K562 (cell line): Measurements from ENCODE around the gene DXO. TPM values are rescaled to one million over a fixed set of nuclear protein-coding genes. Genes with fewer than 3 reads are reported as not detected.

ENCODE experiments used
- ATAC-seq: fragments of 200-7000 bp; cut with Tn5 transposase; 3 replicates; pipeline ENCODE4 v1.9.1; 2020; ENCODE audit warnings: moderate library complexity
- BruUV-seq: library from RNA; stranded (reverse); fragments of 400-500 nt; replicated peaks from 2 replicates; lab custom pipeline; 2021; lab: Mats Ljungman, UMichigan
- CTCF ChIA-PET: fragments of 300-600 bp; formaldehyde crosslinking; extraction: SDS; loops from one replicate; lab custom pipeline; 2021; ENCODE audit warnings: low intra/inter-chr PET ratio; lab: Yijun Ruan, JAX
- POLR2A ChIA-PET: fragments of 300-600, 350-650 bp; sonication (Branson Sonifier 250); formaldehyde crosslinking; extraction: SDS; loops from one replicate; lab custom pipeline; 2021; ENCODE audit warnings: antibody characterized with exemption, inconsistent platforms; lab: Yijun Ruan, JAX
- DNase-seq, 4 experiments: peaks; one replicate each; pipeline versions ENCODE4 v3.0.0 to v3.0.0-alpha.2; 2011 to 2018; ENCODE audit warnings: low spot score in 3 of 4, mixed read lengths in 3 of 4; ENCODE audit errors: extremely low read depth in 1 of 4
- FAIRE-seq: peaks from 2 replicates; lab custom pipeline; 2011; peaks lifted over from hg19 to GRCh38; lab: Jason Lieb, UNC
- H2AFZ ChIP-seq: 2 replicates; pipeline ENCODE4 v1.6.0; 2011; ENCODE audit warnings: low read depth, low read length, control low read depth, inconsistent platforms
- H3K27ac ChIP-seq: fragments of 200-600 bp; 3 replicates; pipeline ENCODE4 v1.8.0; 2011; ENCODE audit warnings: low read depth, mild to moderate bottlenecking, control low read depth, inconsistent platforms, low read length, moderate library complexity, mixed read lengths; ENCODE audit errors: extremely low read depth
- H3K27me3 ChIP-seq, 2 experiments: fragments of 300-600 bp in 1 of 2; 2 replicates in 1 of 2; 3 replicates in 1 of 2; pipeline versions ENCODE4 v1.6.0 to v1.8.0; 2011; ENCODE audit warnings: inconsistent platforms in 2 of 2, low read length in 2 of 2, mild to moderate bottlenecking in 1 of 2, mixed read lengths in 1 of 2, moderate library complexity in 1 of 2; ENCODE audit not compliant: control insufficient read depth in 2 of 2, insufficient read depth in 2 of 2
- H3K36me3 ChIP-seq: fragments of 300-600 bp; 3 replicates; pipeline ENCODE4 v1.8.0; 2011; ENCODE audit warnings: mild to moderate bottlenecking, low read length, inconsistent platforms; ENCODE audit not compliant: control insufficient read depth, insufficient read depth
- H3K4me1 ChIP-seq, 2 experiments: fragments of 200-600 bp in 1 of 2; replicated peaks in 1 of 2; 2 replicates in 1 of 2; 3 replicates in 1 of 2; pipeline versions ENCODE4 v1.5.1 to v1.8.0; 2011; ENCODE audit warnings: inconsistent platforms in 2 of 2, low read length in 2 of 2, mild to moderate bottlenecking in 1 of 2, mixed read lengths in 1 of 2, moderate library complexity in 1 of 2; ENCODE audit not compliant: control insufficient read depth in 2 of 2, insufficient read depth in 2 of 2
- H3K4me2 ChIP-seq: 2 replicates; pipeline ENCODE4 v1.6.1; 2011; ENCODE audit warnings: low read length, control low read depth, inconsistent platforms, mixed read lengths; ENCODE audit not compliant: insufficient read depth
- H3K4me3 ChIP-seq: fragments of 200-600 bp; sonication (generic), shearing (Covaris generic); 2 replicates; pipeline ENCODE4 v1.5.1; 2016; ENCODE audit warnings: control low read depth, inconsistent platforms
- H3K79me2 ChIP-seq: fragments of 200-600 bp; 3 replicates; pipeline ENCODE4 v1.8.0; 2011; ENCODE audit warnings: low read length, inconsistent platforms; ENCODE audit not compliant: control insufficient read depth, insufficient read depth
- H3K9ac ChIP-seq, 2 experiments: 2 replicates each; pipeline versions ENCODE4 v1.6.0 to v1.6.1; 2011; ENCODE audit warnings: low read depth in 2 of 2, low read length in 2 of 2, control low read depth in 1 of 2, inconsistent platforms in 1 of 2, mild to moderate bottlenecking in 1 of 2, mixed read lengths in 1 of 2; ENCODE audit not compliant: insufficient read depth in 1 of 2
- H3K9me1 ChIP-seq: one replicate; pipeline ENCODE4 v1.6.0; 2011; ENCODE audit warnings: inconsistent platforms, mild to moderate bottlenecking, low read length, moderate library complexity; ENCODE audit not compliant: control insufficient read depth, insufficient read depth
- H3K9me3 ChIP-seq: replicated peaks from 2 replicates; pipeline ENCODE4 v1.5.1; 2011; ENCODE audit warnings: low read depth, low read length, inconsistent platforms; ENCODE audit not compliant: control insufficient read depth, insufficient read depth
- H4K20me1 ChIP-seq: replicated peaks from 2 replicates; pipeline ENCODE4 v1.6.1; 2011; ENCODE audit warnings: low read length, inconsistent platforms, mixed read lengths; ENCODE audit not compliant: control insufficient read depth, insufficient read depth
- ELF4 ChIP-seq: fragments of 450-650 bp; formaldehyde crosslinking; IDR thresholded peaks from 2 replicates; pipeline ENCODE4 v1.4.0; 2022; ENCODE audit warnings: missing genetic modification characterization
- TCF7 ChIP-seq: sonication (generic); IDR thresholded peaks from 2 replicates; pipeline ENCODE4 v1.6.1; 2016; ENCODE audit warnings: antibody characterized with exemption, borderline replicate concordance
- ZNF398 ChIP-seq: fragments of 250-450 bp; sonication (Bioruptor Pico); IDR thresholded peaks from 2 replicates; pipeline ENCODE4 v1.8.0; 2021; ENCODE audit warnings: moderate library complexity, mild to moderate bottlenecking, inconsistent platforms
- WGBS: fragments of 100-300 bp; shearing (Covaris generic); methylation state at CpG from one replicate; pipeline ENCODE4 v1.1.6; 2016; ENCODE audit warnings: low coverage, mixed read lengths; ENCODE audit not compliant: insufficient coverage; ENCODE audit errors: missing lambda C conversion rate; 5-methylcytosine and 5-hydroxymethylcytosine counted together
- in situ Hi-C: fragments of 300-500 bp; cut with MboI; formaldehyde crosslinking; loops from 4 replicates; pipeline ENCODE4 v1.15.0; 2018; ENCODE audit warnings: inconsistent platforms, mixed read lengths
- intact Hi-C: fragments of 100-400 bp; cut with micrococcal nuclease; formaldehyde crosslinking; loops from 2 replicates; pipeline ENCODE4 v1.14.2; 2022
- polyA plus RNA-seq, 8 experiments: library from polyadenylated mRNA; depleted of rRNA in 4 of 8; stranded (reverse) in 5 of 8; unstranded in 3 of 8; fragments of >200 nt; fragmentation: Nextera tagmentation in 2 of 8; fragmentation: Illumina TruSeq in 1 of 8; extraction: Ambion mirVana in 2 of 8; extraction: Trizol in 1 of 8; gene quantifications; 2 replicates each; pipeline versions ENCODE4 v1.2.1 to v1.2.3, GENCODE V29; 2011 to 2014; ENCODE audit warnings: inconsistent platforms in 1 of 8, missing spikeins in 1 of 8
- total RNA-seq, 7 experiments: library from RNA; depleted of rRNA in 6 of 7; stranded (reverse); fragments of >200 nt in 6 of 7; fragmentation: Illumina TruSeq in 2 of 7; extraction: Trizol in 2 of 7; gene quantifications; 2 replicates each; pipeline versions ENCODE4 v1.2.1 to v1.2.3, GENCODE V29; 2011 to 2021; ENCODE audit warnings: low replicate concordance in 1 of 7

DXO gene
- total and polyA plus RNA-seq, 9 of the 15 experiments (the other 6 are each of a cell fraction or from before 2014, with no cell fraction given): 6.4 to 35.1 (median 19.4) TPM

- TF ChIP-seq ZNF398 (CRISPR knock-in tag) (no peak), ELF4 (CRISPR knock-in tag) (no peak), TCF7 (no peak)
- H3K9me3 ChIP-seq: no peaks in the 10 kb centered on the region
- no peak overlapping the region for H3K4me3 ChIP-seq
- POLR2A ChIA-PET: interaction anchor here (0.8 to 5.8 kb wide), 3 partner anchors 10 to 201 kb away, joined by 4 to 74 read pairs (median 7); partner anchors contain the start of genes NELFE and SKIC2
- FAIRE-seq (no peak), ATAC-seq (no peak), DNase-seq (no peak)
- H3K27me3 ChIP-seq: no peaks in the 10 kb centered on the region
- in situ Hi-C loops (no loop called here), intact Hi-C loops (no loop called here)
- no peak overlapping the region for H3K4me2 ChIP-seq
- H3K36me3 ChIP-seq: peaks cover 83% of the 10 kb centered on the region
- BruUV-seq: no TSS peak
- H3K9me1 ChIP-seq: no peaks in the 10 kb centered on the region
- WGBS: 70% methylated on average over 3 of the region's 3 CpGs
- H4K20me1 ChIP-seq: no peaks in the 10 kb centered on the region
- no peak overlapping the region; the same call in 2 of the 3 replicates for H3K27ac ChIP-seq
- H3K4me1 ChIP-seq: peaks cover 41 to 50% of the 10 kb centered on the region in 2 experiments; a peak in 4 of 5 replicates
- CTCF ChIA-PET: no interaction called here
- H3K9ac ChIP-seq: peak overlapping the region in 1 of 2 experiments; percentile 24; a peak in 2 of 4 replicates
- H2AFZ ChIP-seq: no peak overlapping the region
- peaks cover 27% of the 10 kb centered on the region for H3K79me2 ChIP-seq
Measured at GRCh38 chr6:31967926-31968320, 4.0 kb downstream of the DXO start.
